Measurements from ENCODE around the gene GALNT9. TPM values are rescaled to one million over a fixed set of nuclear protein-coding genes. Genes with fewer than 3 reads are reported as not detected.
"Not testable (repeated sequence)": the region's sequence is repeated elsewhere in the genome, so short reads cannot be mapped to it uniquely, and the experiment has no call there.

GALNT9 gene
- total RNA-seq, 6 experiments from 2014 or later = not detected

GRCh38 chr12:132199101-132199500, 130.3 kb downstream of the GALNT9 start:
- 74% methylated on average over 3 of the region's 18 CpGs for WGBS (ENCODE audit: insufficient coverage, low coverage, low lambda C conversion rate, missing lambda C conversion rate)
- H3K4me3 ChIP-seq = no peak overlapping the region
- intact Hi-C loops (cut with DNase I) = no loop called here
- H3K27ac ChIP-seq = no peak overlapping the region
- DNase-seq (no peak), ATAC-seq (no peak)
- no peaks in the 10 kb centered on the region for H3K36me3 ChIP-seq
- no peak for TF ChIP-seq CTCF (IDR thresholded peaks at IDR 0.05)
- no peak for TF ChIP-seq POLR2A (IDR thresholded peaks at IDR 0.05)
- H3K27me3 ChIP-seq = no peaks in the 10 kb centered on the region
- no peaks in the 10 kb centered on the region for H3K9me3 ChIP-seq
- H3K4me1 ChIP-seq = no peaks in the 10 kb centered on the region

GRCh38 chr12:132197581-132198354, 131.6 kb downstream of the GALNT9 start:
- no CpG with 5 or more reads among the region's 44 CpGs for WGBS (ENCODE audit: insufficient coverage, low coverage, low lambda C conversion rate, missing lambda C conversion rate)
- Histone ChIP-seq H3K4me3 (no peak overlapping the region), H3K27me3 (no peaks in the 10 kb centered on the region), H3K36me3 (no peaks in the 10 kb centered on the region), H3K4me1 (no peaks in the 10 kb centered on the region), H3K27ac (no peak overlapping the region), H3K9me3 (no peaks in the 10 kb centered on the region)
- TF ChIP-seq CTCF (IDR thresholded peaks at IDR 0.05) (no peak), POLR2A (IDR thresholded peaks at IDR 0.05) (no peak)
- no peak for DNase-seq
- intact Hi-C loops (cut with DNase I) = no loop called here
- ATAC-seq = no peak

- H3K36me3 ChIP-seq = no peaks in the 10 kb centered on the region
- H3K27ac ChIP-seq = no peak overlapping the region
- no peaks in the 10 kb centered on the region for H3K4me1 ChIP-seq
- ATAC-seq = no peak
- H3K27me3 ChIP-seq = no peaks in the 10 kb centered on the region
- TF ChIP-seq CTCF (IDR thresholded peaks at IDR 0.05) = no peak
- no peak for TF ChIP-seq POLR2A (IDR thresholded peaks at IDR 0.05)
- no peak overlapping the region for H3K4me3 ChIP-seq
- DNase-seq = no peak
- intact Hi-C loops (cut with DNase I) = no loop called here
- WGBS (ENCODE audit: insufficient coverage, low coverage, low lambda C conversion rate, missing lambda C conversion rate) = 53% methylated on average over 5 of the region's 22 CpGs
- H3K9me3 ChIP-seq = no peaks in the 10 kb centered on the region
These were observed 132.5 kb downstream of the GALNT9 start for GRCh38 chr12:132196873-132197390.

GRCh38 chr12:132196038-132196872, 133.1 kb downstream of the GALNT9 start:
- Histone ChIP-seq H3K4me3 (no peak overlapping the region), H3K27me3 (no peaks in the 10 kb centered on the region), H3K27ac (no peak overlapping the region), H3K4me1 (no peaks in the 10 kb centered on the region), H3K36me3 (no peaks in the 10 kb centered on the region), H3K9me3 (no peaks in the 10 kb centered on the region)
- WGBS (ENCODE audit: insufficient coverage, low coverage, low lambda C conversion rate, missing lambda C conversion rate) = 53% methylated on average over 6 of the region's 32 CpGs
- peak in 3 of 4 donors; percentile 24 to 63 (median 48) for ATAC-seq
- no peak for TF ChIP-seq CTCF (IDR thresholded peaks at IDR 0.05)
- TF ChIP-seq POLR2A (IDR thresholded peaks at IDR 0.05) = no peak
- intact Hi-C loops (cut with DNase I) = no loop called here
- peak in 1 of 3 donors; percentile 73 for DNase-seq

GRCh38 chr12:132195242-132195641, 134.1 kb downstream of the GALNT9 start:
- WGBS (ENCODE audit: insufficient coverage, low coverage, low lambda C conversion rate, missing lambda C conversion rate) = 50% methylated on average over 4 of the region's 12 CpGs
- ATAC-seq = peak in 2 of 4 donors; percentile 34 to 37

More at GRCh38 chr12:132195242-132195641, 134.1 kb downstream of the GALNT9 start:
- H3K4me1 ChIP-seq; H3K27ac ChIP-seq; intact Hi-C loops (cut with DNase I); H3K36me3 ChIP-seq; H3K9me3 ChIP-seq; DNase-seq; H3K4me3 ChIP-seq; H3K27me3 ChIP-seq: not testable (repeated sequence)

Data from right lobe of liver (tissue), 6 donors.